NCI-H446 treated with DMSO at 0.1 percent for 48 hours (cell line): ENCODE results near the gene STAP2.
A peak's percentile ranks its signal among the peaks of the same experiment; 100 is the strongest.

Source experiments
- DNase-seq: peaks from one replicate; lab custom pipeline; 2025; lab: John Stamatoyannopoulos, UW

STAP2 gene

DNA sequence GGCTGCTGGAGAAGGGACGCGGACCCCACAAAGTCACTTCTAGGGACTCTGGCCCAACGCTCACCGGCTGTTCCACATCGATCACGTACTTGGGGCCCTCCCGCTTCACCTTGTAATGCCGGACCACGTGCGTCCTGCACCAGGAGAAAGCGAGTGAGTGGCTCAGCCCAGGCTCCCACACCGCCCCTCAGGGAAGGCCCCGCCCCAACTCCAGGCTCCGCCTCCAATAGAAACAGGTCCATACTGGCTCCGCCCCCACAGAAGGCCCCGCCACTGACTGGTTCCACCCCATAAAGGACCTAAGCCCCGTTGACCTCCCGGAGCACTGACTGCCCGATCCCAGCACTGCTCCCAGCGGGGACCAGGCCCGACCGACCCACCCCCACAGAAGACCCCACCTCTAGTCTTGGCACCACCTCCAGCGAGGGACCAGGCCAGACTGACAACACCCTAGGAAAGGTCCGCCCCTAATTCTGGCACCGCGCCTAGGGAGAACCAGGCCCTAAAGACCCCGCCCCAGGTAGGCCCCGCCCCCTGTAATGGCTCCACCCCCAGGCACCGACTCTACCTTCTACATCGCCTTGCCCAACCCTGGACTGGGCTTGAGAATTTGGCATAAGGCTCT lies 11.3 kb downstream of the STAP2 start:
- DNase-seq: no peak

DNA sequence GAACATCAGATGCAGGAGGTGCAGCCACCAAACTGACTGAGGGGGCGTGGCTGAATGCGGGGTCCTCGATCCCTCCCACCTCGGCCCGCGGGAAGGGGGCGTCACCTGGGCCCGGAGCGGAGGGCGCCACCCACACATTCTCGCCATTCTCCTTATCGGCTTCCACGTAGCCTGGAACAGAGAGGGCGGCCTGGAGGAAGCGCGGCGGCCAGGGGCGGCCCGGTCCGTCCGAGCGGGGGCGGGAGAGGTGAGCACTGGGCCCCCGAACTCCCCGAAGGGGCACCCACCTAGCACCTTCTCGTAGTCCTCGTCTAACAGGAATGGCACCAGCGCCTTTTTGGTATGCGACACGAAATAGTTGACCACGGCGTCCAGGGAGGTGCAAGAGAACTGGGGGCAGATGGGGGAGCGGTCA lies 11.8 kb downstream of the STAP2 start:
- no peak for DNase-seq

DNA sequence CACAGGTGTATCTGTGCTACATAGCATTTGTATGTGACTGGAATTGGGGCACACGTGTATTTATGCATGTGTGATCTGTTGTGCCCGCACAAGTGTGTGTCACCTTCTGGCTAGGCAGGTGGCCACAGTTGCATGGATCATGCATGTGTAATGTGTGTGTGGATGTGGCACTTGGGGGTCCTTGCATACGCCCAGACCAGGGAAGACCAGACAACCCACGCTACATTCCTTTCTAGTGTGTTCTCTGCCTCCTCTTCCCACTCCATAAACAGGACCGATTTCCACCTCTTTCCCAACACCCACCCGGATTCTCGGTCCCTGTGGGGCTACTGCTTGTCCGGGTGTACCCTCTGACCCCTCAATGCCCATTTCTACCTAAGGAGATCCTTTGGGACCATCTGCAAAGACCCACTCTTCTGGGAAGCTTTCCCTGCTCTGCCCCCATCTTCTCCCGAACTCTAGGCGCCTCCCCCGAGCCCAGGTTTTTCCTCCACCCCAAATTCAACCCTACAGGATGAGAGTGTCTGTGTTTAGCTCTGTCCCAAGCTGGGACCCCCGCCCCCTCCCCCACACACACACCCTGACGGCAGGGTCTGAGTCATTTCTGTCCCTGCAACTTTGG lies 12.3 kb downstream of the STAP2 start:
- no peak for DNase-seq

DNA sequence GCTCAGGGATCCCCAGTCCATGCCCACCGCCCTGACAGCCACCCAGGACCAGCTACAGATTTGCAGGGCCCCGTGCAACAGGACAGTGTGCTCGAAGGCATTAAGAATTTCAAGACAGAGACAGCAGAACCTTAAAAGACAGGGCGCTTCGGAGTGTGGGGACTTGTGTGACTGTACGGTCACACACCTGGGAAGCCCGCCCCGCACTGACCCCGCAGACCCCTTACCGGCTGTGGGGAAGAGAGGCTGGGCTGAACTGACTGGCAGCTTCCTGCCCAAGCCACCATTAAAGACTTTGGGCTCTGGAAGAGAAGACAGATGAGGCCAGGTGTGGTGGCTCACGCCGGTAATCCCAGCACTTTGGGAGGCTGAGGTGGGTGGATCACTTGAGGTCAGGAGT lies 14.4 kb downstream of the STAP2 start:
- DNase-seq: no peak

DNA sequence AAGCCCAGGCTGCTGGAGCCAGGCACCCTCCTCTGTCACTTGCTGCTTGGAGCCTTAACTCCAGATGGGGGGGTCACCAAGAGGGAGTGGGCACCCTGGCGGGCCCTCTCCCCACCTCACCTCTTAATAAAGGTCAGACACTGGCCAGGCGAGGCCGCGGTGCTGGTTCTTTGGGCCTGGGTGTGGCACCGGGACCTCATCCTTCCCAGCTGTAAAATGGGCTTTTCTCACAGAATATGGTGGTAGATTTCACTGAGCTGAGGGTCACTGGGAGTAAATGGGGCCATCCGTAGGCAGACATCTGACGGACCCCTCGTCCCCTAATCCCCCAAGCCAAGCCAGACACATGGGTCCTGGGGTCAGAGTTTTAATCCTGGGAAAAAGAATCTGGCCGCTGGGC lies 14.9 kb downstream of the STAP2 start:
- no peak for DNase-seq

DNA sequence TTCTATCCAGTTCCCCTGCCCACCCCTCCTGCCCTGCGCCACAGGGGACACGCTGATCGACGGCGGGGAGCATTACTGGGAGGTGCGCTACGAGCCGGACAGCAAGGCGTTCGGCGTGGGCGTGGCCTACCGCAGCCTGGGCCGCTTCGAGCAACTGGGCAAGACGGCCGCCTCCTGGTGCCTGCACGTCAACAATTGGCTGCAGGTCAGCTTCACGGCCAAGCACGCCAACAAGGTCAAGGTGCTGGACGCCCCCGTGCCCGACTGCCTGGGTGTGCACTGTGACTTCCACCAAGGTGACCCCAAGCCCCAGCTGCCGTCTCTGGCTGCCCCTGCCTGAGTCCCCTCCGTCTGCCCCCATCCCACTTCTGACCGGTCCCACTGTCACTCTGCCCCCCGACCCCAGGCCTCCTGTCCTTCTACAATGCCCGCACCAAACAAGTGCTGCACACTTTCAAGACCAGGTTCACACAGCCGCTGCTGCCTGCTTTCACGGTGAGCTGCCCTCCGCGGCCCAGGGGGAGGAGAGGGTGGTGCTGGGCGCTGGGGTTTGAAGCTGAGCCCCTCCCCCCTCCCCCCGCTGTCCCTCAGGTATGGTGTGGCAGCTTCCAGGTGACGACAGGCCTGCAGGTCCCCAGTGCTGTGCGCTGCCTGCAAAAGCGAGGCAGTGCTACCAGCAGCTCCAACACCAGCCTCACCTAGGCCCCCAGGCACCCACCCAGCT lies 15.5 kb downstream of the STAP2 start:
- no peak for DNase-seq

DNA sequence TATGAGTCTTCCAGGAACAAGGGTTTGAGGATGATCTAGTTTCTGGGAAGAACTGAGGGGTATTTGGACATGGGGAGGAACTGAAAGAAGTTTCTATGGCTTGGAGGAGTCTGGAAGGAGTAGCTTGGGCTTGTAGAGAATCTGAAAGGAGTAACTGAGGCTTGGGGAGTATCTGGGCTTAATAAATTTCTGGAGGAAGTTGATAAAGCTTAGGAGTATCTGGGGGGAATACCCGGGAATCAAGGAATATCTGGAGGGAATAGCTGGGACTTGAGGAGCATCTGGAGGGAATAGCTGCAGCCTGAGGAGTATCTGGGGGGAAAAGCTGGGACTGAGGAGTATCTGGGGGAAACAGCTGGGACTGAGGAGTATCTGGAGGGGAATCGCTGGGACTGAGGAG lies 18.2 kb downstream of the STAP2 start:
- no peak for DNase-seq

DNA sequence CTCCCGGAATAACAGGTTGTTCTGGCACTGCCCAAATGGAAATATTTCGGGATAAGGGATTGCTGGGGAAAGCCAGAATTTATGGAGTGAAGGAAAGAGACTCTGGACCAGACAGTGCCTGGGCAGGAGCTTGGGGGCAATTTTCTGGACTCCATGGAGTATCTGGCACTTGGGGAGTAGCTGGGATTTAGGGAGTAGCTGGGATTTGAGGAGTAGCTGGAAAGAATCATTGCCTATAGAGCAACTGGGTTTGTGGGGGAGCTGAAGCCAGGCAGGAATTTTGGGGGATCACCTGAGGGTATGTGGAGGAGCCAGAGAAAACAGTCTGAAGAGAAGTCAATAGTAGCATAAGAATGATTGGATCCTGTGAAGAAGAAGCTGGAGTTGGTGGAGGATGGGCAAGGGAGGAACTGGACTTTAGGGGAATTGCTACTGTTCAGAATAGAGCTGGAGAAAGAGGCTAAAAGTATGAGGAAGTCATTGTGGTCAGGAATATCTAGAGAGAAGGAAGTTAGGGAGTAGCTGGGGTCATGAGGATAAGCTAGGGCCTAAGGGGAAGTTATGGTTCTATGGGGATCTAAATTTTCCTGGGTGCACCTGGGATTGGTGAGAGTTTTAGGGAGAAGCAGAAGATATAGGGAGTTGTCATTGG lies 19.4 kb downstream of the STAP2 start:
- no peak for DNase-seq

DNA sequence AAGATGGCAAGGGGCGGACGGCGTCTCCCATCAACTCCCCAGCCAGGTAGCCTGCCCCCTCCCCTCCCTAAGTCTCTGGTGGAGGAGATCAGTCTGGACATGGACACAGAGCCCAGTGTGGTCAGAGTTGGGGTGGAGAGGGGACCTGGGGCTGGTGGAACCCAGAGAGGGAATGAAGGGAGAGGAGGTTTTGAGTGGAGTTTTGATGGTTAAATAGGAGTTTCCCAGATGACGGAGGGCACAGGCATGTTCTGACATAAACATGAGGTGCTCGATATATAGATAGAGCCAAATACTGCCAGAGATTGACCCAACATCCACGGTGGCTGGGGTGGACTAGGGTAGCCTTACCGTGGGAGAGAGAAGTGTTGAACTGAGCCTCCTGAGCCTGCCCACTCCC lies 20.2 kb downstream of the STAP2 start:
- DNase-seq: no peak

DNA sequence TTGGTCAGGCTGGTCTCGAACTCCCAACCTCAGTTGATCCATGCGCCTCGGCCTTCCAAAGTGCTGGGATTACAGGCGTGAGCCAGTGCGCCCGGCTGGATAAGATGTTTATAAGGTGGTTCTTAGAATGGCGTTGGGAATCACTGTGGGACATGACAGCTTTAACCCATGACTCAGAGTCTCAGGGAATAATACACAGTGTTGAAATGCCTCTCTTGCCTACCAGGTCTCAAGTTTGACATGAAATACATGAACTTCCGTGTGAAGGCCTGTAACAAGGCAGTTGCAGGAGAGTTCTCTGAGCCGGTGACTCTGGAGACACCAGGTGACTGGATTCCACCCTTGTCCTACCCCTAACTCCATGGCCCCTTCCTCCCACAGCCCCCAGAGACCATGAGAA lies 21.7 kb downstream of the STAP2 start:
- DNase-seq: no peak

DNA sequence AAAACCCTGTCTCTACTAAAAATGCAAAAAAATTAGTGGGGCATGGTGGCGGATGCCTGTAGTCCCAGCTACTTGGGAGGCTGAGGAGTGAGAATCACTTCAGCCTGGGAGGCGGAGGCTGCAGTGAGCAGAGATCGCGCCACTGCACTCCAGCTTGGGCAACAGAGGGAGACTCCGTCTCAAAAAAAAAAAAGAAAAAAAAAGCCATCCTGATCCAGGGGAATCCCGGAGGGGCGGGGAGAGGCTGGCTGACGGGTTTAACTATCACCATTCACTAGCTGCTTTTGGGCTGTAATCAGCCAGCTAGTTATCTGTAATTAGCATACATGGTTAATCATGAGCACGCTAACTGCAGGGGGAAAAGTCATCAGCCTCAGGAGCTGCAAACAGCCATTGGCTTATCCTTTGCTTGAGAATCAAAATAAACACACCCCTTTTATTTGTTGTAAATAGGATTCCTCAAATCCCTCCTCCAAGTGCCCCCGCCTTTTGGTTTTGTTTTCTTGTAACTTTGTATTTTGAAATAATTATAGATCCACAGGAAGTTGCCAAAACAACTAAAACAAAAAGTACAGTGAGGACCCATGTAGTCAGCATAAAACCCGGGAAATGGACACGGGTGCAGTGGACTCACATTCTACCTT lies 24.7 kb downstream of the STAP2 start:
- DNase-seq: no peak

DNA sequence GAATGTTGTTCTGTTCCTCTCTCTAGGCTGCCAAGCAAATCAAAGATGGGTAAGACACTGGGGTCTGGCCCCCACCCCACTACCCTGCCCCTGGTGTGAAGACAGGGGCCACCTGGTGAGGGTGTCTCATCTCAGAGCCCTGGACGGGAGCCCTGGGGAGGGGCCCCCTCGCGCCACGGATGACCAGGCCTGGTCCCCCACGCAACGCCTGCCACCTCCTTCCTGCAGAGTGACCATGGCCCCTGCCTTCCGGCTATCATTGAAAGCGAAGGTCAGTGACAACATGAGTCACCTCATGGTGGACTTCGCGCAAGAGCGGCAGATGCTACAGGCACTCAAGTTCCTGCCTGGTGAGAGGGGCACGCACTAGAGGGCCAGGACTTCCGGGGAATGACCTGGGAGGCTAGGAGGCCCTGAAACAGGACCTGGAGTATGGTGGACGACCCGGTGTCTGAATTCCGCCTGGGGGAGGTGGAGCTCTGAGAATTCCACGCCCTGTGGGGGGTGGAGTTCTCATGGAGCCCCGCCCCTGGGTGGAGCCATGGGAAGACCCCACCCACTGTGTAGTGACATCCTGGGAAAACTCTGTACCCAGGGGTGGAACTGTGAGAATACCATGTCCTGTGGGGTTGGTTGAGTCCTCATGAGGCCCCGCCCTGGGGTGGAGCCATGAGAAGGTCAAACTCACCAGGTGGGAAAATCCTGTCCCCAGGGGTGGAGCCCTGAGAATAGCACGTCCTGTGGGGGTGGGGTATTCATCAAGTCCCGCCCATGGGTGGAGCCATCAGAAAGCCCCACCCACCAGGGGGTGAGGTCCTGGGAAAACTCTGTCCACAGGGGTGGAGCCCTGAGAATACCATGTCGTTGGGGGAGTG lies 28.1 kb downstream of the STAP2 start:
- DNase-seq: no peak

DNA sequence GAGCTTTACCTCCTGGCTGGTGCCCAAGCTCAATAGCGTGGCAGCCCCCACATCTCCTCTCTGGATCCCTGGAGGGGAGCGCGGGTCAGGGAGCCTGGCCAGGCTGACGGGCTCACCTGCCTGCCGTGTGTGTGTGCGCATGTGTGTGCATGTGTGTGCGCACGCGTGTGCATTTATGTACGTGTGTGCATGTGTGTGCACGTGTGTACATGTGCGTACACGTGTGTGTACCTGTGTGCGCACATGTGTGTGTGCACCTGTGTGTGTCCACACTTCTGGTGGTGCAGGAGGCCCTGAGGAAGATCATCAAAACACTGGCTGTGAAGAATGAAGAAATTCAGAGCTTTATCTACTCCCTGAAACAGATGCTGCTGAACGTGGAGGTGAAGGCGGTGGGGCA lies 33.0 kb downstream of the STAP2 start:
- no peak for DNase-seq

DNA sequence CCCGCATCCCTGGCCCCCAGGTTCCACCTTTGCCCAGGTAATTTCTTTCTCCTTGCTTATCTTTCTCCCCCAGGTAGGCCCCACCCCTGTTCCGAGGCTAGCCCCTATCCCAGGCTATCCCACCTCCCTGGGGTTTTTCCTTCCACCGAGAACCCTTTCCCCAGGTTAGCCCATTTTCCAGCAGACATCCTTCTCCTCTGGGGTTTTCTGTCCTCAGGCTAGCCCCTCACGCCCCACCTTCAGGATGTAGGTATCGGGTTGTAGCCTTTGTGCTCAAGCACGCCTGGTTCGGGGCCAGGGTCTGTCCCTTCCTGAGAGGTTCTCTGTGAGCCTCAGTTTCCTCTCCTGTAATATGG lies 33.4 kb downstream of the STAP2 start:
- DNase-seq: no peak

DNA sequence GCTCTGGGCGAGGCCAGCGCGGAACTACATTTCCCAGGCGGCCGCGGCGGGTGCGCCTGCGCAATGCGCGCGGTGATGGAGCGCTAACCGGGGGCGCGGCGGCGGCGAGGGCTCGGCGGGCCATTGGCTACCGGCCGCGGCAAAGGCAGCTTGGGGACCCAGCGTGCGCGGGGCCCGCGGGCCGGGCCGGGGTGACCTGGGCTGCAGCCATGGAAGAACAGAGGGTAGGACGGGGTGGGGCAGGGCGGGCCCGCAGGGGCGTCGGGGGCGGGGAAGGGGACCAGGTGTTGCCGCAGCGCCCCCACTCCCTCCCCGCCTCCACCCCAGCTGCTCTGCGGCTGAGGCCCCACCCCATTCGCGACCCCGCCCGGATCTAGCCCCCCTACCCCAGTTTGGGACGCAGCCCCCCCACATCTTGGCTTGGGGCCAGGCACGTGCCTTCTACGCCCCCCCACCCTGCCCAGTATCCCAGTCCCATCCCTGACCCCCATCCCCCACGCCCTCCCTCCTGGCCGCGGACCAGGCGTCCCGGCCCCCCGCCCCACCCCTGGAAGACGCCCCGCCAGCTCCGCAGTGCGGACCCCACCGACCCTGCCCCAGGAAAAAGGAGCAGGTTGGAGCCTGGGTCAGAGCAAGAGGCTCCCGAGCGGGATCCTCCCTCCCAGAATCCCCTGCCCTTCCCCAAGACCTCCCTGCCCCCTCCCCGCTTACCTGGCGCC lies 33.9 kb downstream of the STAP2 start, which contains the start of gene FSD1:
Gene FSD1, plus strand, starts transcription at position 61 of the 719 bp plus-strand sequence. Its CDS starts 149 bp downstream, at position 210.
- DNase-seq: peak; percentile 39

DNA sequence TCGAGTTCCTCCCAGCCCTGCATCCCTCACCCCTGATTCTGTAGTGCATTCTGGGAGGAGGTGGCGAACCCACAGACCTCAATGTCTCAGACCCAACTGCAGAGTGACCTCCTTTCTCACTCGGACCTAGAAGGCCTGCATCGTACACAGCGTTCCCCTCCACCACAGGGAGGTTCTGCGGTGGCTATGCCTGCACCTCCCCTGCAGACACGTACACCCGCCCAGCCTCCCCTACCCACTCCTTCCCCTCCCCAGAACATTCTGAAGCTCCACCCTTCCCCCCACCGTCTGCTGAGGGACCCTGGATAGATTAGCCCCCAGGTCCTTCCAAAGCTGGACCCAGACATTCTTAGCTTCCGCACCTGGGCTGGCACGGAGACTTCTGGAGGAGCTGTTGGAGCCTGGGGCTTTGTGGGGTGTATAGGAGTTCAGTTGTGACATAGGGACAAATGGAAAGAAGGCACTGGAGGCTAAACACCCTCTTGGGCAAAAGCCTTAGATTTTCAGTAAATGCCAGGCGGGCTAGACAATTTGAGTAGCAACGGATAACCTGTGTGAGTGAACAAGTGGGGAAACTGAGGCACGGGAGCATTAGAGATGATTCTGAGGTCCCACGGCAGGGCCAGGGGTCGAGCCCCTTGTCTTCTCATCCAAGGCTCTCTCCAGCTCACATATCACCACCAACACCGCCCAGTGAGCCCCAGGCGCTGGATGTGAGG lies 34.6 kb downstream of the STAP2 start:
- DNase-seq: no peak

DNA sequence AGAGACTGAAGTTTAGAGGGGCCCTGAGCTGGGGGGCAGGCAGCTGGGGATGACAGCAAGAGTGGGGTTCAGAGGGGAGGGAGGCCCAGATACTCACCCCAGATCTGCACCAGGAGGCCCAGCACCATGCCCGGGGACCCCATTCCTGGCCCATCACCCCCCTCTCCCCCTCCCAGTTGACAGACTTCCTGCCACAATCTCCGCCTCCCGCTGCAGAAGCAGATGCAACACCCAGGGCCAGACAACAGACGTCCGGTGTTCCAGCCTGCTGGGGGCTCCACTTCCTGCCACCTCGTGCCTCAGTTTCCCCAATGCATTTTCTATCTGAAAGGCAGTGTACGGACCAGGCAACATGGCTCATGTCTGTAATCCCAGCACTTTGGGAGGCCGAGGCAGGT lies 36.4 kb downstream of the STAP2 start, which contains the start of gene TMIGD2:
Gene TMIGD2, minus strand, starts transcription at position 147 of the 398 bp plus-strand sequence. Its CDS starts 4 bp downstream, at position 143.
- DNase-seq: no peak

DNA sequence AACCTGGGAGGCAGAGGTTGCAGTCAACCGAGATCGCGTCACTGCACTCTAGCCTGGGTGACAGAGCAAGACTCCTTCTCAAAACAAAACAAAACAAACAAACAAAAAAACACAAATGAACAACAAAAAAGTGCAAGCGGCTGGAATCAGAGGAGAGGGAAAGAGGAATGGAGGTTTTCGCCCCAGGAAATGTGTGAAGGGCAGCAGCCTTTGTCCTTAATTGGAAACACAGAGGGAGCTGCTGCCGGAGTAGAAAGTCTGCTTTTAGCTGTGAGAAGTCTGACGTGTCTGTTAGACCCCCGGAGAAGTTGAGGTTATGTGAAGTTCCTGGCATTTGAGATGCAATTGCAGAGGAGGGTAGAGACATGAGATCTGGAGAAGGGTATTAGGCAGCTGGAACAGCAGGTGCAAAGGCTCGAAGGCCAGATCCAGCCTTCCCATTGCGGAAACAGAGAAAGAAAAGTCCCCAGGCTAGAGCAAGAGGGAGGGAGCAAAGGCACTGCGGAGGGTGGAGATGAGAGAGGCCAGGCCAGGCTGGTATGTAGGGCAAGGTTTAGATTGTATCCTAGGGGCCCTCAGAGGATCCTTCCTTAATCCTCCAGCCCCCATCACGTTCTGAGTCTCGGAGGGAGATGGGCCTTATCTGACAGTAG lies 36.9 kb downstream of the STAP2 start:
- no peak for DNase-seq

DNA sequence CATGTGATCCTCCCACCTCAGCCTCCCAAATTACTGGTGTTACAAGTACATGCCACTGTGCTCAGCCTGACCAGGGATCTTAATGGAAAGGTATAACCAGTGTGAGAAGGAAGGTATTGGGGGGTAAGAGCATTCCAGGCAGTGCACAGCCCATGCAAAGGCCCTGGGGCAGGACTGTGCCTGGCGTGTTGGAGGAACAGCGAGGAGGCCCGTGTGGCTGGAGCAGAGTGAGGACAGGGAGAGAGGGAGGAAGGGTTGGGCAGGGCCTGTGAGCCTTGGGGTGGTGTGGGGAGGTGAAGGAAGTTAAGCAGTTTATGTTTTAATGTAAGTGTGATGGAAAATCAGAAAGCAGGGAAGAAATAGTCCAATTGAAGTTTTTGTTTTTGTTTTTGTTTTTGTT lies 38.0 kb downstream of the STAP2 start:
- DNase-seq: no peak
